A549 (cell line): Measurements from ENCODE around the gene KIAA1671. TPM values are rescaled to one million over a fixed set of nuclear protein-coding genes. Genes with fewer than 3 reads are reported as not detected.

Experiments
- ATAC-seq, 2 experiments: fragments of 200-7000 bp in 1 of 2; fragments of >200 bp in 1 of 2; cut with Nextera tagmentation in 1 of 2; cut with Tn5 transposase in 1 of 2; 3 replicates each; pipeline versions ENCODE4 v1.8.0 to v1.9.1; 2018 to 2020; ENCODE audit warnings: mild to moderate bottlenecking in 1 of 2, moderate library complexity in 1 of 2
- CTCF ChIA-PET: fragments of 300-600 bp; sonication (Branson Sonifier 250); formaldehyde crosslinking; extraction: SDS; loops from one replicate; lab custom pipeline; 2021; ENCODE audit warnings: antibody characterized with exemption, inconsistent platforms; lab: Yijun Ruan, JAX
- POLR2A ChIA-PET: fragments of 350-600 bp; formaldehyde crosslinking; extraction: SDS; loops from one replicate; lab custom pipeline; 2021; ENCODE audit warnings: antibody characterized with exemption, inconsistent platforms; lab: Yijun Ruan, JAX
- DNase-seq, 2 experiments: peaks; one replicate each; pipeline versions ENCODE4 v3.0.0 to v3.0.0-alpha.2; 2011 to 2016; ENCODE audit warnings: low read depth in 1 of 2, low spot score in 1 of 2
- FAIRE-seq: peaks from 2 replicates; lab custom pipeline; 2011; peaks lifted over from hg19 to GRCh38; lab: Jason Lieb, UNC
- H3K27ac ChIP-seq, 2 experiments: fragments of >200 bp; sonication (Bioruptor Twin); formaldehyde crosslinking; 3 replicates each; pipeline ENCODE4 v1.5.1; 2016 to 2017
- H3K4me1 ChIP-seq: fragments of >200 bp; sonication (Bioruptor Twin); formaldehyde crosslinking; 3 replicates; pipeline ENCODE4 v1.6.1; 2016
- H3K4me2 ChIP-seq: fragments of >200 bp; sonication (Bioruptor Twin); formaldehyde crosslinking; 3 replicates; pipeline ENCODE4 v1.6.1; 2016
- H3K4me3 ChIP-seq: fragments of >200 bp; sonication (Bioruptor Twin); formaldehyde crosslinking; 3 replicates; pipeline ENCODE4 v1.5.1; 2016
- H3K9me3 ChIP-seq: fragments of >200 bp; sonication (Bioruptor Twin); formaldehyde crosslinking; 3 replicates; pipeline ENCODE4 v1.6.1; 2016
- BHLHE40 ChIP-seq: IDR thresholded peaks from 2 replicates; pipeline ENCODE4 v1.6.1; 2012; ENCODE audit warnings: low read depth, low read length, inconsistent platforms
- CBX2 ChIP-seq: fragments of 200-600 bp; sonication (generic); IDR thresholded peaks from 2 replicates; pipeline ENCODE4 v1.6.1; 2016; ENCODE audit warnings: low read depth, mild to moderate bottlenecking, borderline replicate concordance
- CEBPB ChIP-seq, 2 experiments: fragments of >200 bp in 1 of 2; sonication (Bioruptor Twin) in 1 of 2; formaldehyde crosslinking in 1 of 2; IDR thresholded peaks; 2 replicates each; pipeline ENCODE4 v1.6.1; 2012 to 2016
- FOSB ChIP-seq: fragments of 250-450 bp; sonication (Bioruptor Pico); IDR thresholded peaks from 2 replicates; pipeline ENCODE4 v1.5.0; 2020; ENCODE audit warnings: mild to moderate bottlenecking, moderate library complexity
- JUN ChIP-seq, 2 experiments: fragments of >200 bp; sonication (Bioruptor Twin); formaldehyde crosslinking; IDR thresholded peaks; 2 replicates in 1 of 2; 3 replicates in 1 of 2; pipeline ENCODE4 v1.6.1; 2016 to 2017
- JUNB ChIP-seq: fragments of >200 bp; sonication (Bioruptor Twin); formaldehyde crosslinking; IDR thresholded peaks from 2 replicates; pipeline ENCODE4 v1.6.1; 2016
- KDM1A ChIP-seq: fragments of 200-600 bp; sonication (generic); IDR thresholded peaks from 2 replicates; pipeline ENCODE4 v1.6.1; 2016; ENCODE audit warnings: low read depth, mild to moderate bottlenecking
- KDM5A ChIP-seq: fragments of 200-600 bp; sonication (generic); IDR thresholded peaks from 2 replicates; pipeline ENCODE4 v1.6.1; 2016; ENCODE audit warnings: antibody characterized with exemption, mild to moderate bottlenecking
- MAZ ChIP-seq: fragments of 150-350 bp; IDR thresholded peaks from 2 replicates; pipeline ENCODE4 v1.6.1; 2014; ENCODE audit warnings: antibody characterized with exemption, low read depth, low read length, borderline replicate concordance
- NFE2L2 ChIP-seq: fragments of 150-350 bp; conservative IDR thresholded peaks from 2 replicates; pipeline ENCODE4 v1.6.1; 2014; ENCODE audit warnings: low read length
- NPAS2 ChIP-seq: fragments of 250-450 bp; sonication (Bioruptor Pico); IDR thresholded peaks from 2 replicates; pipeline ENCODE4 v1.8.0; 2022; ENCODE audit warnings: mild to moderate bottlenecking, moderate library complexity, borderline replicate concordance
- RCOR1 ChIP-seq: fragments of 150-350 bp; IDR thresholded peaks from 2 replicates; pipeline ENCODE4 v1.6.1; 2014; ENCODE audit warnings: antibody characterized with exemption, low read length, low read depth
- RFX5 ChIP-seq: fragments of 450-650 bp; IDR thresholded peaks from 2 replicates; pipeline ENCODE4 v1.7.1; 2014; ENCODE audit warnings: antibody characterized with exemption, mild to moderate bottlenecking, moderate library complexity
- SMC3 ChIP-seq: fragments of >200 bp; sonication (Bioruptor Twin); formaldehyde crosslinking; IDR thresholded peaks from 3 replicates; pipeline ENCODE4 v1.6.1; 2018; ENCODE audit warnings: inconsistent platforms
- TP53 ChIP-seq: fragments of 250-450 bp; sonication (Bioruptor Pico); IDR thresholded peaks from 2 replicates; pipeline ENCODE4 v1.5.0; 2021; ENCODE audit warnings: mild to moderate bottlenecking, moderate library complexity
- WGBS: methylation state at CpG from one replicate; pipeline ENCODE4 v1.1.6; 2017; ENCODE audit errors: missing lambda C conversion rate; 5-methylcytosine and 5-hydroxymethylcytosine counted together
- polyA plus RNA-seq, 4 experiments: library from polyadenylated mRNA; depleted of rRNA in 3 of 4; stranded (reverse); fragments of >200 nt; fragmentation: RNase III in 1 of 4; extraction: RNeasy Plus Mini Kit Qiagen cat#74134 plus additional on column Dnase treatment in 1 of 4; gene quantifications; 2 replicates in 3 of 4; 3 replicates in 1 of 4; pipeline ENCODE4 v1.2.3, GENCODE V29; 2011 to 2017
- TF ChIP-seq, protein P1 (sequence below): fragments of >200 bp; sonication (Bioruptor Twin); formaldehyde crosslinking; IDR thresholded peaks from 3 replicates; pipeline ENCODE4 v1.6.1; 2016
- TF ChIP-seq, protein P2 (sequence below): fragments of 450-650 bp; IDR thresholded peaks from 2 replicates; pipeline ENCODE4 v1.6.1; 2014; ENCODE audit warnings: antibody characterized with exemption
- TF ChIP-seq, protein P3 (sequence below): IDR thresholded peaks from 2 replicates; pipeline ENCODE4 v1.6.1; 2012; ENCODE audit warnings: low read depth, borderline replicate concordance
- TF ChIP-seq, protein P4 (sequence below): fragments of 200-600 bp; sonication (generic); IDR thresholded peaks from 2 replicates; pipeline ENCODE4 v1.6.1; 2016; ENCODE audit warnings: antibody characterized with exemption, mild to moderate bottlenecking, moderate library complexity
- TF ChIP-seq, protein P5 (sequence below): IDR thresholded peaks from 2 replicates; pipeline ENCODE4 v1.6.1; 2012

Gene KIAA1671
- polyA plus RNA-seq, 2 of the 4 experiments (the other 2 are of a cell fraction): 5.3 to 7.9 TPM

DNA sequence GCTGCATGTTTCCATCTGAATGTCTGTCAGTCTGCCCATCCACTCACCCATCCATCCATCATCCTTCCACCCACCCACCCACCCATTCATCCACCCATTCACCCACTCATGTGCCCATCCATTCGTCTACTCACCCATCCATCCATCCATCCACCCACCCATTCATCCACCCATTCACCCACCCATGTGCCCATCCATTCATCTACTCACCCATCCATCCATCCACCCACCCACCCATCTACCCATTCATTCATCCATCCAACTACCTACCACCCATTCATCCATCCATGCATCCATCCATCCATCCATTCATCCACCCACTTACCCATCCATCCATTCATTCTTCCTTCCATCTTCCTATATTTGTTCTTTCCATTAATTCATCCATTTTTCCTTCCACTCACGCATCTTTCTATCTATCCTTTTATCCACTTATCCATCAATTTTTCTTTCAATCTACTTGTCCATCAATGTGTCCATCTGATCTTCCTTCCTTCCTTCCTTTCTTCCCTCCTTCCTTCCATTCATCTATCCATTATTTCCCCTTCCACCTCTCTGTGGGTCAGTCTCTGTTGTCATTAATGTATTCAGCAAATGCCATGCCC lies 255.1 kb downstream of the KIAA1671 start:
- no peak overlapping the region for H3K27ac ChIP-seq
- ChIA-PET CTCF (no interaction called here), POLR2A (no interaction called here)
- no peaks in the 10 kb centered on the region for H3K9me3 ChIP-seq
- ATAC-seq (no peak), DNase-seq (no peak), FAIRE-seq (no peak)
- no peak for TF ChIP-seq RFX5
- TF ChIP-seq NFE2L2: no peak
- no peak for TF ChIP-seq RCOR1
- TF ChIP-seq MAZ: no peak
- TF ChIP-seq, protein P1, sequence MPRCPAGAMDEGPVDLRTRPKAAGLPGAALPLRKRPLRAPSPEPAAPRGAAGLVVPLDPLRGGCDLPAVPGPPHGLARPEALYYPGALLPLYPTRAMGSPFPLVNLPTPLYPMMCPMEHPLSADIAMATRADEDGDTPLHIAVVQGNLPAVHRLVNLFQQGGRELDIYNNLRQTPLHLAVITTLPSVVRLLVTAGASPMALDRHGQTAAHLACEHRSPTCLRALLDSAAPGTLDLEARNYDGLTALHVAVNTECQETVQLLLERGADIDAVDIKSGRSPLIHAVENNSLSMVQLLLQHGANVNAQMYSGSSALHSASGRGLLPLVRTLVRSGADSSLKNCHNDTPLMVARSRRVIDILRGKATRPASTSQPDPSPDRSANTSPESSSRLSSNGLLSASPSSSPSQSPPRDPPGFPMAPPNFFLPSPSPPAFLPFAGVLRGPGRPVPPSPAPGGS: no peak
- no peak for TF ChIP-seq JUNB
- no peak for TF ChIP-seq SMC3
- no peak for TF ChIP-seq TP53 (CRISPR knock-in tag)
- no peak for TF ChIP-seq JUN (IDR thresholded peaks at IDR 0.05)
- TF ChIP-seq BHLHE40: no peak
- H3K4me3 ChIP-seq: no peak overlapping the region
- H3K4me2 ChIP-seq: no peak overlapping the region
- no CpG with 5 or more reads among the region's 2 CpGs for WGBS
- no peaks in the 10 kb centered on the region for H3K4me1 ChIP-seq

DNA sequence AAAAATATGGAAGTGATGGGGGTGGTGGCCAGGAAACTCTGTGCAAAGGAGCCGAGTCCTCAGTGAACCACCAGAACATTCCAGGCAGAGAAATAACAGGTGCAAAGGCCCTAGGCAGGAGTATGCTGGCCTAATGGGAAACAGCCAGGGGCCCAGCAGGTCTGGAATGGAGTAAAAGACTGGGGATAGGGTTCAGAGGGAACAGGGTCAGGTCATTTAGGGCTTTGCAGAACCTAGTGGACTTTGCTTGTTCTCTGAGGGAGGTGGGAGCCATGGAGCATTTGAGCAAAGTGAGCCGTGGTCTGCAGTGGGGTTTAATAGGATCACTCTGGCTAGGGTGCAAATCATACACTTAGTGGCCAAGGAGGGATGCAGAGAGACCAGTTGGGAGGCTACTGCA lies 255.8 kb downstream of the KIAA1671 start:
- Histone ChIP-seq H3K4me2 (no peak overlapping the region), H3K9me3 (no peaks in the 10 kb centered on the region), H3K4me1 (no peaks in the 10 kb centered on the region), H3K4me3 (no peak overlapping the region), H3K27ac (no peak overlapping the region)
- WGBS: 54% methylated on average over 2 of the region's 2 CpGs
- ChIA-PET CTCF (no interaction called here), POLR2A (no interaction called here)
- FAIRE-seq: no peak
- DNase-seq: no peak
- TF ChIP-seq NPAS2 (CRISPR knock-in tag) (no peak), NFE2L2 (no peak), JUN (IDR thresholded peaks at IDR 0.05) (no peak), KDM5A (no peak), CBX2 (no peak), FOSB (CRISPR knock-in tag) (no peak), RFX5 (no peak), CEBPB (IDR thresholded peaks at IDR 0.05) (no peak), KDM1A (no peak)
- TF ChIP-seq, protein P2, sequence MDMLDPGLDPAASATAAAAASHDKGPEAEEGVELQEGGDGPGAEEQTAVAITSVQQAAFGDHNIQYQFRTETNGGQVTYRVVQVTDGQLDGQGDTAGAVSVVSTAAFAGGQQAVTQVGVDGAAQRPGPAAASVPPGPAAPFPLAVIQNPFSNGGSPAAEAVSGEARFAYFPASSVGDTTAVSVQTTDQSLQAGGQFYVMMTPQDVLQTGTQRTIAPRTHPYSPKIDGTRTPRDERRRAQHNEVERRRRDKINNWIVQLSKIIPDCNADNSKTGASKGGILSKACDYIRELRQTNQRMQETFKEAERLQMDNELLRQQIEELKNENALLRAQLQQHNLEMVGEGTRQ: no peak
- TF ChIP-seq, protein P3, sequence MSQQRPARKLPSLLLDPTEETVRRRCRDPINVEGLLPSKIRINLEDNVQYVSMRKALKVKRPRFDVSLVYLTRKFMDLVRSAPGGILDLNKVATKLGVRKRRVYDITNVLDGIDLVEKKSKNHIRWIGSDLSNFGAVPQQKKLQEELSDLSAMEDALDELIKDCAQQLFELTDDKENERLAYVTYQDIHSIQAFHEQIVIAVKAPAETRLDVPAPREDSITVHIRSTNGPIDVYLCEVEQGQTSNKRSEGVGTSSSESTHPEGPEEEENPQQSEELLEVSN: no peak
- TF ChIP-seq, protein P4, sequence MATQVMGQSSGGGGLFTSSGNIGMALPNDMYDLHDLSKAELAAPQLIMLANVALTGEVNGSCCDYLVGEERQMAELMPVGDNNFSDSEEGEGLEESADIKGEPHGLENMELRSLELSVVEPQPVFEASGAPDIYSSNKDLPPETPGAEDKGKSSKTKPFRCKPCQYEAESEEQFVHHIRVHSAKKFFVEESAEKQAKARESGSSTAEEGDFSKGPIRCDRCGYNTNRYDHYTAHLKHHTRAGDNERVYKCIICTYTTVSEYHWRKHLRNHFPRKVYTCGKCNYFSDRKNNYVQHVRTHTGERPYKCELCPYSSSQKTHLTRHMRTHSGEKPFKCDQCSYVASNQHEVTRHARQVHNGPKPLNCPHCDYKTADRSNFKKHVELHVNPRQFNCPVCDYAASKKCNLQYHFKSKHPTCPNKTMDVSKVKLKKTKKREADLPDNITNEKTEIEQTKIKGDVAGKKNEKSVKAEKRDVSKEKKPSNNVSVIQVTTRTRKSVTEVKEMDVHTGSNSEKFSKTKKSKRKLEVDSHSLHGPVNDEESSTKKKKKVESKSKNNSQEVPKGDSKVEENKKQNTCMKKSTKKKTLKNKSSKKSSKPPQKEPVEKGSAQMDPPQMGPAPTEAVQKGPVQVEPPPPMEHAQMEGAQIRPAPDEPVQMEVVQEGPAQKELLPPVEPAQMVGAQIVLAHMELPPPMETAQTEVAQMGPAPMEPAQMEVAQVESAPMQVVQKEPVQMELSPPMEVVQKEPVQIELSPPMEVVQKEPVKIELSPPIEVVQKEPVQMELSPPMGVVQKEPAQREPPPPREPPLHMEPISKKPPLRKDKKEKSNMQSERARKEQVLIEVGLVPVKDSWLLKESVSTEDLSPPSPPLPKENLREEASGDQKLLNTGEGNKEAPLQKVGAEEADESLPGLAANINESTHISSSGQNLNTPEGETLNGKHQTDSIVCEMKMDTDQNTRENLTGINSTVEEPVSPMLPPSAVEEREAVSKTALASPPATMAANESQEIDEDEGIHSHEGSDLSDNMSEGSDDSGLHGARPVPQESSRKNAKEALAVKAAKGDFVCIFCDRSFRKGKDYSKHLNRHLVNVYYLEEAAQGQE: no peak
- TF ChIP-seq, protein P5, sequence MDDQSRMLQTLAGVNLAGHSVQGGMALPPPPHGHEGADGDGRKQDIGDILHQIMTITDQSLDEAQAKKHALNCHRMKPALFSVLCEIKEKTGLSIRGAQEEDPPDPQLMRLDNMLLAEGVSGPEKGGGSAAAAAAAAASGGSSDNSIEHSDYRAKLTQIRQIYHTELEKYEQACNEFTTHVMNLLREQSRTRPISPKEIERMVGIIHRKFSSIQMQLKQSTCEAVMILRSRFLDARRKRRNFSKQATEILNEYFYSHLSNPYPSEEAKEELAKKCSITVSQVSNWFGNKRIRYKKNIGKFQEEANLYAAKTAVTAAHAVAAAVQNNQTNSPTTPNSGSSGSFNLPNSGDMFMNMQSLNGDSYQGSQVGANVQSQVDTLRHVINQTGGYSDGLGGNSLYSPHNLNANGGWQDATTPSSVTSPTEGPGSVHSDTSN: no peak
- ATAC-seq: no peak
